OCI-LY3 (cell line): Measurements from ENCODE around the gene ELMO1.

Experiments
- H2AFZ ChIP-seq: fragments of 200-600, 300-600 bp; shearing (Covaris generic); 2 replicates; pipeline ENCODE4 v1.6.0; 2014; ENCODE audit warnings: antibody characterized with exemption, low read depth, low read length
- H3K27ac ChIP-seq: fragments of 200-600, 300-600 bp; sonication (generic); 2 replicates; pipeline ENCODE4 v1.5.1; 2014; ENCODE audit warnings: mild to moderate bottlenecking, low read length, moderate library complexity, mixed read lengths
- H3K27me3 ChIP-seq: fragments of 200-600, 300-600 bp; sonication (generic); 2 replicates; pipeline ENCODE4 v1.6.1; 2014; ENCODE audit warnings: low read depth, low read length, mixed read lengths
- H3K36me3 ChIP-seq: fragments of 200-600, 300-600 bp; sonication (generic); replicated peaks from 2 replicates; pipeline ENCODE3; 2014; ENCODE audit warnings: low read depth, low read length, mixed read lengths
- H3K4me1 ChIP-seq: fragments of 300-600, 200-600 bp; sonication (generic); 2 replicates; pipeline ENCODE4 v1.6.1; 2014; ENCODE audit warnings: low read length, mixed read lengths
- H3K4me2 ChIP-seq: fragments of 200-600, 300-600 bp; sonication (generic); 2 replicates; pipeline ENCODE4 v1.6.1; 2014; ENCODE audit warnings: low read length, mixed read lengths
- H3K4me3 ChIP-seq: fragments of 300-600, 200-600 bp; sonication (generic); 2 replicates; pipeline ENCODE4 v1.5.1; 2014; ENCODE audit warnings: antibody characterized with exemption, mild to moderate bottlenecking, low read length, moderate library complexity
- H3K79me2 ChIP-seq: fragments of 300-600, 200-600 bp; shearing (Covaris generic); 2 replicates; pipeline ENCODE4 v1.6.1; 2014; ENCODE audit warnings: mild to moderate bottlenecking, low read length, mixed read lengths
- H3K9ac ChIP-seq: fragments of 300-600, 200-600 bp; shearing (Covaris generic); 2 replicates; pipeline ENCODE4 v1.6.0; 2014; ENCODE audit warnings: mild to moderate bottlenecking, low read length, moderate library complexity
- H3K9me3 ChIP-seq: fragments of 200-600, 300-600 bp; shearing (Covaris generic); 2 replicates; pipeline ENCODE4 v1.6.1; 2014; ENCODE audit warnings: low read length, mixed read lengths; ENCODE audit not compliant: insufficient read depth
- H4K20me1 ChIP-seq: fragments of 200-600, 300-600 bp; sonication (generic); 2 replicates; pipeline ENCODE4 v1.6.1; 2016; ENCODE audit warnings: low read length, mixed read lengths; ENCODE audit not compliant: insufficient read depth
- CTCF ChIP-seq: fragments of 200-600, 300-600 bp; sonication (generic); IDR thresholded peaks from 2 replicates; pipeline ENCODE4 v1.5.1; 2014; ENCODE audit warnings: antibody characterized with exemption, low read length, low read depth
- EZH2phosphoT487 ChIP-seq: fragments of 200-600 bp; shearing (Covaris generic); IDR thresholded peaks from 2 replicates; pipeline ENCODE4 v1.6.1; 2018; ENCODE audit warnings: antibody characterized with exemption, mixed run types, low read depth

ELMO1 gene

GRCh38 chr7:37011151-37011890 is 437.3 kb downstream of the ELMO1 start:
- H3K4me3 ChIP-seq, result no peak overlapping the region

GRCh38 chr7:37009125-37009675 is 439.5 kb downstream of the ELMO1 start:
- peaks cover 22% of the 10 kb centered on the region for H4K20me1 ChIP-seq
- H3K4me3 ChIP-seq, result no peak overlapping the region
- H3K27ac ChIP-seq, result no peak overlapping the region
- peaks cover 51% of the 10 kb centered on the region for H3K36me3 ChIP-seq
- no peak overlapping the region for H3K9ac ChIP-seq
- no peak overlapping the region for H3K4me2 ChIP-seq
- H3K27me3 ChIP-seq, result no peaks in the 10 kb centered on the region
- no peak for TF ChIP-seq CTCF
- TF ChIP-seq EZH2phosphoT487, result no peak
- H3K79me2 ChIP-seq, result no peaks in the 10 kb centered on the region
- no peaks in the 10 kb centered on the region for H3K9me3 ChIP-seq
- no peak overlapping the region for H2AFZ ChIP-seq
- no peaks in the 10 kb centered on the region for H3K4me1 ChIP-seq

More at GRCh38 chr7:37011151-37011890, 437.3 kb downstream of the ELMO1 start:
- TF ChIP-seq CTCF, result no peak
- no peak for TF ChIP-seq EZH2phosphoT487
- H3K9me3 ChIP-seq, result no peaks in the 10 kb centered on the region
- H4K20me1 ChIP-seq, result peaks cover 28% of the 10 kb centered on the region
- peaks cover 41% of the 10 kb centered on the region for H3K36me3 ChIP-seq
- no peak overlapping the region for H3K4me2 ChIP-seq
- peaks cover 7% of the 10 kb centered on the region for H3K4me1 ChIP-seq
- H3K79me2 ChIP-seq, result peaks cover 4% of the 10 kb centered on the region
- no peak overlapping the region for H2AFZ ChIP-seq
- no peak overlapping the region for H3K9ac ChIP-seq
- no peak overlapping the region for H3K27ac ChIP-seq
- H3K27me3 ChIP-seq, result no peaks in the 10 kb centered on the region

GRCh38 chr7:37007691-37008090 is 441.0 kb downstream of the ELMO1 start:
- H3K27ac ChIP-seq, result no peak overlapping the region
- TF ChIP-seq CTCF, result no peak
- TF ChIP-seq EZH2phosphoT487, result no peak
- H3K4me3 ChIP-seq, result no peak overlapping the region
- H3K36me3 ChIP-seq, result peaks cover 47% of the 10 kb centered on the region
- H4K20me1 ChIP-seq, result peaks cover 32% of the 10 kb centered on the region
- no peak overlapping the region for H3K4me2 ChIP-seq
- H3K79me2 ChIP-seq, result 0 out of 2 replicates have a peak, but pooled peaks cover 3% of the 10 kb centered on the region
- H3K9ac ChIP-seq, result no peak overlapping the region
- H2AFZ ChIP-seq, result no peak overlapping the region
- no peaks in the 10 kb centered on the region for H3K27me3 ChIP-seq
- H3K9me3 ChIP-seq, result no peaks in the 10 kb centered on the region
- H3K4me1 ChIP-seq, result no peaks in the 10 kb centered on the region

GRCh38 chr7:37007268-37007667 is 441.4 kb downstream of the ELMO1 start:
- H3K27ac ChIP-seq, result no peak overlapping the region
- H3K79me2 ChIP-seq, result 0 out of 2 replicates have a peak, but pooled peaks cover 3% of the 10 kb centered on the region
- peaks cover 47% of the 10 kb centered on the region for H3K36me3 ChIP-seq
- H4K20me1 ChIP-seq, result peaks cover 37% of the 10 kb centered on the region
- TF ChIP-seq EZH2phosphoT487 (no peak), CTCF (no peak)
- H3K4me3 ChIP-seq, result no peak overlapping the region
- no peaks in the 10 kb centered on the region for H3K9me3 ChIP-seq
- no peak overlapping the region for H3K4me2 ChIP-seq
- H3K9ac ChIP-seq, result no peak overlapping the region
- no peak overlapping the region for H2AFZ ChIP-seq
- H3K27me3 ChIP-seq, result no peaks in the 10 kb centered on the region
- H3K4me1 ChIP-seq, result no peaks in the 10 kb centered on the region
